Esophagus muscularis mucosa (tissue), 4 donors: Measurements from ENCODE around the gene MST1R. TPM values are rescaled to one million over a fixed set of nuclear protein-coding genes. Genes with fewer than 3 reads are reported as not detected.

ENCODE experiments used
- DNase-seq: peaks from one replicate; pipeline ENCODE4 v3.0.0-alpha.2; 2017; ENCODE audit errors: extremely low spot score
- H3K27ac ChIP-seq, 4 donors: fragments of 200-600 bp; sonication (generic); replicated peaks in 1 of 4; 1 replicate in 3 of 4; 2 replicates in 1 of 4; pipeline ENCODE4 v1.5.1; 2016 to 2019; ENCODE audit warnings: mild to moderate bottlenecking in 1 of 4
- H3K27me3 ChIP-seq, 4 donors: fragments of 200-600 bp; sonication (generic); one replicate each; pipeline versions ENCODE4 v1.5.1 to v1.6.0; 2016 to 2019
- H3K36me3 ChIP-seq, 4 donors: fragments of 200-600 bp; sonication (generic); one replicate each; pipeline ENCODE4 v1.5.1; 2016 to 2019
- H3K4me1 ChIP-seq, 4 donors: fragments of 200-600 bp; sonication (generic); one replicate each; pipeline ENCODE4 v1.5.1; 2016 to 2019
- H3K4me3 ChIP-seq, 4 donors: fragments of 200-600 bp; sonication (generic); 1 replicate in 2 of 4; 2 replicates in 2 of 4; pipeline ENCODE4 v1.5.1; 2016 to 2019; ENCODE audit warnings: mild to moderate bottlenecking in 4 of 4, moderate library complexity in 1 of 4
- H3K9me3 ChIP-seq, 4 donors: fragments of 200-600 bp; sonication (generic); 1 replicate in 3 of 4; 2 replicates in 1 of 4; pipeline ENCODE4 v1.5.1; 2016 to 2019
- CTCF ChIP-seq, 3 experiments: fragments of 200-600 bp in 2 of 3; fragments of 450-650 bp in 1 of 3; sonication (generic) in 2 of 3; IDR thresholded peaks; one replicate each; pipeline ENCODE4 v1.5.1; 2017 to 2019; ENCODE audit warnings: antibody characterized with exemption in 3 of 3, mild to moderate bottlenecking in 2 of 3, moderate library complexity in 1 of 3
- EP300 ChIP-seq: sonication (generic); formaldehyde crosslinking; IDR thresholded peaks from one replicate; pipeline ENCODE4 v1.6.1; 2017; ENCODE audit warnings: antibody characterized with exemption
- POLR2A ChIP-seq: fragments of 450-650 bp; IDR thresholded peaks from one replicate; pipeline ENCODE4 v1.6.1; 2017; ENCODE audit warnings: antibody characterized with exemption, moderate library complexity, mild to moderate bottlenecking, low read depth
- POLR2AphosphoS5 ChIP-seq, 2 donors: sonication (generic); formaldehyde crosslinking; IDR thresholded peaks; one replicate each; pipeline ENCODE4 v1.6.1; 2017; ENCODE audit warnings: antibody characterized with exemption in 2 of 2
- WGBS: methylation state at CpG from one replicate; pipeline ENCODE4 v1.1.5; 2018; 5-methylcytosine and 5-hydroxymethylcytosine counted together
- intact Hi-C: fragments of 100-400 bp; cut with DNase I; formaldehyde crosslinking; loops from one replicate; pipeline ENCODE4 v1.15.1; 2023
- total RNA-seq, 4 donors: library from RNA; depleted of rRNA; stranded (reverse); fragments of >200 nt; gene quantifications; one replicate each; pipeline versions ENCODE4 v1.1.0 to v1.2.1, GENCODE V29; 2016

MST1R gene
- total RNA-seq, 4 donors from 2014 or later, result 1.7 to 6.6 (median 3.6) TPM

GRCh38 chr3:49865198-49865784 lies 38.4 kb downstream of the MST1R start:
- peaks cover 0 to 64% (median 18%) of the 10 kb centered on the region in 4 donors for H3K27me3 ChIP-seq
- no peak overlapping the region for H3K27ac ChIP-seq
- WGBS, result 74% methylated on average over 5 of the region's 7 CpGs
- no peaks in the 10 kb centered on the region for H3K36me3 ChIP-seq
- peaks cover 10 to 16% (median 15%) of the 10 kb centered on the region in 4 donors for H3K4me1 ChIP-seq
- no peaks in the 10 kb centered on the region for H3K9me3 ChIP-seq
- no peak for DNase-seq
- no peak overlapping the region for H3K4me3 ChIP-seq
- no peak for TF ChIP-seq POLR2A
- TF ChIP-seq CTCF (IDR thresholded peaks at IDR 0.05), result no peak
- intact Hi-C loops, result no loop called here

DNA sequence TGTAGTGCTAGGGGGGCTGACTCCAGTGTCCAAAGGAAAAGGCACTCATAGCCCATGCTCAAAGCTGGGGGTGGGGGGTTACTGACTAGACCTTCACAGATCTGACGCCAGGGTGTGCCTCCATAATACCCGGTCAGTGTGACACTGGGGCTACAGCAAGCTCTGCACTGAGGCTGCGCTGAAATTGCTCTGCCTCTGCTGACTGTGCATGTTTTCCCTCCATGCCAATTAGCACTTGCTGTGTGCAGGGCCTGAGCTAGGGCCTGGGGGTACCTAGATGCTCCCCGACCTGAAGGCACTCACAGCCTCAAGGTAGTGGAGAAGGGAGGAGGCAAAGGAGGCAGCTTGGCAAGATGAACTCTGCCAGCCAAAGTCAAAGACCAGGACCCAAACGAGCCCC lies 39.2 kb downstream of the MST1R start:
- intact Hi-C loops, result no loop called here
- peaks cover 6 to 9% (median 8%) of the 10 kb centered on the region in 4 donors for H3K4me1 ChIP-seq
- no peaks in the 10 kb centered on the region for H3K36me3 ChIP-seq
- peaks cover 0 to 56% (median 14%) of the 10 kb centered on the region in 4 donors for H3K27me3 ChIP-seq
- no peak overlapping the region for H3K4me3 ChIP-seq
- TF ChIP-seq EP300 (no peak), POLR2A (no peak), POLR2AphosphoS5 (IDR thresholded peaks at IDR 0.05) (no peak), CTCF (IDR thresholded peaks at IDR 0.05) (no peak)
- no peak for DNase-seq
- WGBS, result 66% methylated on average over 4 of the region's 5 CpGs
- H3K9me3 ChIP-seq, result no peaks in the 10 kb centered on the region
- no peak overlapping the region for H3K27ac ChIP-seq

- H3K27ac ChIP-seq, result no peak overlapping the region
- TF ChIP-seq POLR2A, result no peak
- no peak for TF ChIP-seq EP300
- no peak for TF ChIP-seq POLR2AphosphoS5 (IDR thresholded peaks at IDR 0.05)
- TF ChIP-seq CTCF (IDR thresholded peaks at IDR 0.05), result no peak
- H3K9me3 ChIP-seq, result no peaks in the 10 kb centered on the region
- intact Hi-C loops, result loop anchor here (5.0 kb wide), 2 partner anchors 48 to 228 kb away; partner anchors contain the start of gene RBM5
- peaks cover 0 to 29% (median 0%) of the 10 kb centered on the region in 4 donors for H3K27me3 ChIP-seq
- H3K4me3 ChIP-seq, result no peak overlapping the region
- H3K4me1 ChIP-seq, result peaks cover 6 to 16% (median 12%) of the 10 kb centered on the region in 4 donors
- WGBS, result 75% methylated on average over 1 of the region's 12 CpGs
- no peaks in the 10 kb centered on the region for H3K36me3 ChIP-seq
- DNase-seq, result no peak
Measured at GRCh38 chr3:49859576-49860305, 43.9 kb downstream of the MST1R start.

- intact Hi-C loops, result loop anchor here (5.0 kb wide), 2 partner anchors 51 to 231 kb away; partner anchors contain the start of gene RBM5
- Histone ChIP-seq H3K9me3 (no peaks in the 10 kb centered on the region), H3K36me3 (no peaks in the 10 kb centered on the region), H3K27ac (peak within 1 kb of the TSS; percentile 75 to 81 (median 79)), H3K27me3 (no peaks in the 10 kb centered on the region), H3K4me3 (peak within 1 kb of the TSS; percentile 59 to 80 (median 61)), H3K4me1 (peaks cover 6 to 16% (median 12%) of the 10 kb centered on the region in 4 donors)
- peak; percentile 81 to 85 for TF ChIP-seq POLR2AphosphoS5 (IDR thresholded peaks at IDR 0.05)
- no peak for TF ChIP-seq CTCF (IDR thresholded peaks at IDR 0.05)
- peak; percentile 99 for DNase-seq
- 8% methylated on average over 17 of the region's 52 CpGs for WGBS
Measured at GRCh38 chr3:49856181-49857005, 47.3 kb downstream of the MST1R start, which contains the start of gene TRAIP. Gene TRAIP, minus strand, starts transcription at chr3:49856564. Its CDS starts 111 bp downstream, at chr3:49856453.
